HL-60 (cell line): Measurements from ENCODE around the gene ITSN1.

Source experiments
- GABPA ChIP-seq: IDR thresholded peaks from 2 replicates; pipeline ENCODE4 v1.6.1; 2012; ENCODE audit warnings: low read depth
- POLR2AphosphoS5 ChIP-seq: IDR thresholded peaks from 2 replicates; pipeline ENCODE4 v1.6.1; 2012; ENCODE audit warnings: low read depth
- TF ChIP-seq, protein P1 (sequence below): IDR thresholded peaks from one replicate; pipeline ENCODE4 v1.5.1; 2011; ENCODE audit warnings: low read length, control low read depth, inconsistent platforms; ENCODE audit not compliant: insufficient read depth

DNA sequence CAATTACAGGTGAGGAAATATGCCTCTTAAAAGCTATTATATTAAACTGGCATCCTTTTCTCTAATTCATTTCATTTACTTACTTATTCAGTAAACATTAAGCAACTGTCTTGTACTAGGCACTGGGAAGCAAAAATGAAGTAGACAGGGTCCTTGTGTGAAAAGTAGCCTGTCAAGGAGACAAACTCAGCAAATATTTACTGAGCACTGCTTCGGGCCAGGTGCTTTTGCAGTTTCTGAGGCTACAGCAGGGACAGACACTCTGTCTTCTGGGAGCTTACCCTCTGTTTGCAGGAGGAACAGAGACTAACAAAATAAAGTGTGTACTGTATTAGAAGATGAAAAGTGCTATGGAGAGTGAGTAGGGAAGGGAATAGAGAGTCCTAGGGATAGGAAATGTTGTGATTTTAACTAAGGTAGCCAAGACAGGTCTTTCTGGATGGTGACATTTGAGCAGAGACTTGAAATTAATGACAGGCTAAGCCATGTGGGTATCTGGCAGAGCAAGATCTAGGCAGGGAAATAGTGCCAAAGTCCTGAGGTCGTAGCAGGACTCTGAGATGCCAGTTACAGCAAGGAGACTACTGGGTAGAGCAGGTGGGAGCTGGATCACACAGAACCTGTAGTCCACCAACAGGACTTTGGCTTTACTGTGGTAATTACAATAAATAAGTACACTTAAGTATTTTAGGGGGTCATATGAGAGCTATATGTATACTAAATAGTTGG is 133.0 kb downstream of the ITSN1 start:
- TF ChIP-seq, protein P1, sequence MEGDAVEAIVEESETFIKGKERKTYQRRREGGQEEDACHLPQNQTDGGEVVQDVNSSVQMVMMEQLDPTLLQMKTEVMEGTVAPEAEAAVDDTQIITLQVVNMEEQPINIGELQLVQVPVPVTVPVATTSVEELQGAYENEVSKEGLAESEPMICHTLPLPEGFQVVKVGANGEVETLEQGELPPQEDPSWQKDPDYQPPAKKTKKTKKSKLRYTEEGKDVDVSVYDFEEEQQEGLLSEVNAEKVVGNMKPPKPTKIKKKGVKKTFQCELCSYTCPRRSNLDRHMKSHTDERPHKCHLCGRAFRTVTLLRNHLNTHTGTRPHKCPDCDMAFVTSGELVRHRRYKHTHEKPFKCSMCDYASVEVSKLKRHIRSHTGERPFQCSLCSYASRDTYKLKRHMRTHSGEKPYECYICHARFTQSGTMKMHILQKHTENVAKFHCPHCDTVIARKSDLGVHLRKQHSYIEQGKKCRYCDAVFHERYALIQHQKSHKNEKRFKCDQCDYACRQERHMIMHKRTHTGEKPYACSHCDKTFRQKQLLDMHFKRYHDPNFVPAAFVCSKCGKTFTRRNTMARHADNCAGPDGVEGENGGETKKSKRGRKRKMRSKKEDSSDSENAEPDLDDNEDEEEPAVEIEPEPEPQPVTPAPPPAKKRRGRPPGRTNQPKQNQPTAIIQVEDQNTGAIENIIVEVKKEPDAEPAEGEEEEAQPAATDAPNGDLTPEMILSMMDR, result no peak
- TF ChIP-seq POLR2AphosphoS5, result no peak
- TF ChIP-seq GABPA, result no peak
